HS-27A (cell line): ENCODE data around the gene GPR142.

Experiments used
- DNase-seq: peaks from one replicate; pipeline ENCODE4 v3.0.0-alpha.2; 2012; ENCODE audit warnings: low read depth, missing footprints

Gene GPR142, protein sequence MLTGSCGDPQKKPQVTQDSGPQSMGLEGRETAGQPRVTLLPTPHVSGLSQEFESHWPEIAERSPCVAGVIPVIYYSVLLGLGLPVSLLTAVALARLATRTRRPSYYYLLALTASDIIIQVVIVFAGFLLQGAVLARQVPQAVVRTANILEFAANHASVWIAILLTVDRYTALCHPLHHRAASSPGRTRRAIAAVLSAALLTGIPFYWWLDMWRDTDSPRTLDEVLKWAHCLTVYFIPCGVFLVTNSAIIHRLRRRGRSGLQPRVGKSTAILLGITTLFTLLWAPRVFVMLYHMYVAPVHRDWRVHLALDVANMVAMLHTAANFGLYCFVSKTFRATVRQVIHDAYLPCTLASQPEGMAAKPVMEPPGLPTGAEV

DNA sequence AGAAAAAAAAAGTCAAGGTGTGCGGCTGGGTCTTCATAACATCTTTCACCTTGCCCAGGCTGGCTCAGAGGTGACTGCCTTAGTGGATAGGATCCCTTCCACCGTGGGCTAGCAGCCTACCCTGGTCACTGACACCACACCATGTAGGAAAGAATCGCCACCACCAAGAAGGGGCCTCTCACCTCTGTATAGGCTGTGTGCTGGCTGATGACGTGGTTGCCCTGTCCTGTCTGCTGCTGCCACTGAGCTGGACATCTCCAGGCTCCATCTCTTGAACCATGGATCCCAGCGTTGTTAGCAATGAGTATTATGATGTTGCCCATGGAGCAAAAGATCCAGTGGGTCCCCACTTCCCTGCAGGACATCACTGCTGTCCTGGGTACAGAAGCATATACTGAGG is at the start of gene GPR142:
TSS of gene GPR142 (plus strand) at position 301 of the 400 bp plus-strand sequence. CDS start 2,035 bp downstream, outside the sequence.
- no peak for DNase-seq

DNA sequence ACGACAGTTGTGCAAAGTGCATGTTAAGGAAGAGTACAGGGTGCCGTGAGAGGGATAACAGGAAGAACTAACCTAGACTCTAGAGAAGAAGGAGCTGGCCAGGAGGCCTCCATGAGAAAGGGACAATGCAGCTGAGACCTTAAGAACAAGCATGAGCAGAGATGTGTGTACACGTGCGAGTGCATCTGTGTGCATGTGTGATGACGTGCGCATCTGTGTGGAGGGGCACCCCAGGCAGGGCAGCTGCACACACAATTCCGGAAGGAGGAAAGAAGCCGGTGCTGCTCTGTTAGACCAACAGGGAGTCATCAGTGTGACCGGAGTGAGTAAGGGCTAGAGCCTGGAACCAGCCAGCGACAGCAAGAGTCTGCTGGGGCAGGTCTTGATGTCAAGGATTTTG is 48.9 kb upstream of the GPR142 start:
- no peak for DNase-seq

DNA sequence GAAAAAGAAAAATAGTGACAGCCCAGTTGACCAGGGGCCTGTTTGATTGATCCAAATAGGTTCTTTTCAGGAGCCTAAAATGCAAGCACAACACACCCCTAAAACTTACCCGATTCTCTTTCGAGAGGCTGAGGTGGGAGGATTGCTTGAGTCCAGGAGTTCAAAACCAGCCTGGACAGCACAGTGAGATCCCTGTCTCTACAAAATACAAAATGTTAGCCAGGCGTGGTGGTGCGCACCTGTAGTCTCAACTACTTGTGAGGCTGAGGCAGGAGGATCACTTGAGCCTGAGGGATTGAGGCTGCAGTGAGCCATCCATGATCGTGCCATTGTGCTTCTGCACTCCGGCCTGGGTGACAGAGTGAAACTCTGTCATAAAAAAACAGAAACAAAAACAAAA is 42.8 kb upstream of the GPR142 start:
- DNase-seq: no peak

DNA sequence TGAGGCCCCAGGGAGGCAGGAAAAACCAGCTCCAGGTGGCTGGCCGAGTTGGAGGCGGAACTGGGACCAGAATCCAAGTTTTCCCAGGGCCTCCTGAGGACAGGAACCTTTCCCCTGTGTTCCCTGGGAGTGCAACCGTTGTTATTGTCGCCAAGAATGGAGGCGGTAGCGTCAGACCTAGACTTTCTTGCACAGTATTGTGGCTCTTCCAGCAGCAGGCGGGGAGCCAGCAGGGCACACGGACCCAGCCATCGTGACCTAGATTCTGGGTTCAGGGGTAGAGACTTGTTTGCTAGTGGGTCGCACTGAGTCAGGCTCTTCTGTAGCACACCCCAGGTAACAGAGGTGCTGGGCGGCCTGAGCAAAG is 41.9 kb upstream of the GPR142 start:
- DNase-seq: no peak

DNA sequence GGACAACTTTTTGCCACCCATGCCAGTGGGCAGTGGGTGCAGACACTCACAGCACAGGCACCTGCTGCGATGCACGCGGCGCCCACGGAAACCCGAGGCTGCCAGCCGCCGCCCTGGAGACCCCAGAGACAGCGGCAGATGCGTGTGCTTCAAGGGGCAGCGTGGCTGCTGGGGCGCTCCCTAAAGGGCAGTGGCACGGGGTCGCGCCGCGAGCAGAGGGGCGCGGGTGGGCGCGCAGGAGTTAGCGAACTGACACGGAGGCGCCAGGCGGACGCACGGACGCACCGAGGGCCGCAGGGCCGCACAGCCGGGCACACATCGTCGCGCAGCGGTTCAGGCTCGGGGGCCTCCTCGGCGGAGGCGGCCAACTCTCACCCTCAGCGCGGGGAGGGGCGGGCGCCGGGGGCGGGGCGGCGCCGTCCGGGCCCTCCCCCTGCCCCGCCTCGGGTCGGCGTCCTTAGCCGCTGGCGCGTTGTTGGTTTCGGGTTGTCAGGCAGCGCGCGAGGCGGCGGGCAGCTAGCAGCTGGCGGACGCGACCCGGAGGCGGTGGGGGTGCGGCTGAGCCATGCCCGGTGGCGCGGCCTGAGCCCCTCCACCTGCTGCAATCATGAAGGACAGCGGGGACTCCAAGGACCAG is 41.4 kb upstream of the GPR142 start, which contains the start of gene KIF19:
TSS of gene KIF19 (plus strand) at position 484 of the 637 bp plus-strand sequence. CDS start at position 608, 124 bp downstream.
- no peak for DNase-seq

DNA sequence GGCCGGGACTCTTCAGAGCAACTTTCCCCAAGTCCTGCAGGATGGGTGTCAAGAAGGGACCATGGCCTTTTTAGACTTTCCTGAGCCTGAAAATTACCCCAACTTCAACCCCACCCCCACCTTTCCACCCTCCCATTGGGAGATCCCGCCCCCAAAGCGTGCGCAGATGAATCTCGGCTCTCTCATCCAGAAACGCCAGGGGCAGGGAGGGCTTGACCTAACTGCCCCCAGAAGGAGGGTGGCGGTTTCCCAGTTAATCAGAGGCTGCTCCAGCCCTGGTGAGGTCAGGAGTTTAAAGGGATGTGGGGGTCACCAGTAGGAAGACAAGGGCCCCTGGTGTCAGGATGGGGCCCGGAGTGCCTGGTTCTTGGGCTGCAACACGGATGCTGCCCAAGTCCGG is 40.8 kb upstream of the GPR142 start:
- DNase-seq: no peak

DNA sequence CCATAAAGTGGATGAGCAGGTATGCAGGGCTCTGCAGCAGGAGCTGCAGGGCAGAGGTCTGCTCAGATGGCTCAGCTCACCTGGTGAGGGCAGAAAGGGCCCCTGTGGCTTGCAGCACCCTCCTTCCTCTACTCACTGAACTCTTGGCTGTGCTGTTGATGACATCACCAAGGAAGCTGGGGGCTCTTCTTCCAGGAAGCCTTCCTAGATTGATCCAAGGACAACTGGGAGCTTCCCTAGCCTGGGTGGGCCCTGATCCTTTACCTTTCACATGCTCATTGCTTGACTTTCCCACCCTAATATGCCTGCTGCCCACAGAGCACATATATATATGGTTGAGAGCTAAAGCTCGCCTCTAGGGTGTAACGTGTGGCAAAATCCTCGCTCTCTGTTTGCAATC is 38.8 kb upstream of the GPR142 start:
- no peak for DNase-seq

DNA sequence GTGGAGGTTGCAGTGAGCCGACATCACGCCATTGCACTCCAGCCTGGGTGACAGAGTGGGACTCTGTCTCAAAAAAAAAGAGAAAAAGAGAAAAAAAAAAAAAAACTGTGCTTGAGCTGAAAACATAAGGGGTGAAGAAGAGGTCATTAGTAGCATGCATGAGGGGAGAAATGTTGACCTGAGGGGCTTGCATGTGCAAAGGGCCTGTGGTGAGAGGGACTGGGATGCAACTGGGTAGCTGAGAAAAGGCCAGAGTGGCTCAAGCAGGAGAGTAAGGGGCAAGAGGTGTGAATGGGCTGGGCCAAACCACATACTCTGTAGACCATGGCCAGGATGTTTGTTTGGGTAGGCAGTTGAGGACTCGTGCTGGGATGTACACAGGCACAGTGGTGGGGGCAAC is 37.9 kb upstream of the GPR142 start:
- no peak for DNase-seq

DNA sequence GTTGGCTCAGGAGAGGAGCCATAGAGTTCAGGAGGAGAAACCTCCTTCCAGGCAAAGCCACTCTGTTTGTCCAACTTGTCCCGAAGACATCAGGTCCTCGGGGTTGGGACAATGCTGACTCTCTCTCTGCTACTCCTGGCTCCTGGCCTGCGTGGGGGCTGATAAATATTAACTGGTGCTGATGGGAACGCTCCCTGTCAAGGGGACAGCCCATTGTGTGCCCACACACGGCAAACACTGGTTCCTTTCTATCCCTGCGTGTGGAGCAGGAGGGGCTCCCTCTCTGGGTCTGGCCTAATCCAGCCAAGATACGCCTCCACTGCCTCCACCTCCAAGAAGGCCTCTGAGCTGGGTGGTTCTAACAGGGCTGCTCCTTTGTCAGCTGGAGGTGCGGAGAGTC is 36.9 kb upstream of the GPR142 start:
- no peak for DNase-seq

DNA sequence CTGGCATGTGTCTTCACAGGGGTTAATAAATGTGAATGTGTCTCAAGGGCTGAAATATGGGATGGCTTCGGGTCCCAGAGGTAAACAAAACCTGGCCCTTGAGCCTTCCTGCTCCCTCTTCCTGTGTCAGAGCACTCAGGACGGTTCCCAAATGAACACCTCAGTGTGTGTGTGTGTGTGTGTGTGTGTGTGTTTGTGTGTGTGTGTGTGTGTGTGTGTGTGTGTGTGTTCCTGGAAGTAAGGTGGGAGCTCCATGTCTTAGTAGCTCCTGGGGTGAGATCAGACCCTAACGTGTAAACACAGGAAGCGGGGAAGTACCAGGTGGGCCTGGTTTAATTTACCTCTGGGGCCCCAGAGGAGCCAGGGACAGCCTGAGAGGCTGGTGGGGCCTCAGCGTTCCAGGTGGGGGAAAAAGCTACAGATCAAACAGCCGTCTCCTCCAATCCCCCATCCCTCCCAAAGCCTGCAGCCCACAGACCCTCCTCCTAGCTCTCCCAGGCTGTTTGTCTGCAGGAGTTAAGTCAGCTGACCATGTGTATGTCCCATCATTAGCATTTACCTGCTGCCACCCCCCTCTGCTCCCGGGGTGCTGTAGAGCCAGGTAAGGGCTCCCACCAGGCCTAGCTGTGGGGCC is 35.2 kb upstream of the GPR142 start:
- DNase-seq: no peak

DNA sequence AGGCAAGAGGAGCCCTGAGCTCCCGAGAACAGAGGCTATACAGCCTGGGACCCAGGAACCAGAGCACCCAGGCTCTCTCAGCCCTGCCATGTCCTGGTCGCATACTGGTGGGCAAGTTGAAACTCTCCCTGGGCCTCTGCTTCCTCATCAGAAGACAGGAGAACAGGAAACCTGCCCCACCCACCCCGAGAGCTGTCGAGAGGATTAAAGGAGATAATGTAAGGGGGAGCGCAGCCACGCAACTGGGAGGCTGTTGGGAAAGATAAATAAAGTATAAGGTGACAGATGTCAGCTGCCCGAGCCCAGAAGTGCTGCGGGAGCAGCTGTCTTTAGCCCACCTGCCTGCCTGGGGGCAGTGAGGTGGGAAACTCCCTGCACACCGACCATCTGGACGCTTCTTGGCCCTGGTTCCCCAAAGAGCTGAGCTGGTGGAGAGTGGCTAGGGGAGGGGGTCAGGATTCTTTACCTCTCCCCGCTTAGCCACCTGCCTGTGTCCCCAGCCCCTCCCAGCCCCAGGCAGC is 34.5 kb upstream of the GPR142 start:
- no peak for DNase-seq

DNA sequence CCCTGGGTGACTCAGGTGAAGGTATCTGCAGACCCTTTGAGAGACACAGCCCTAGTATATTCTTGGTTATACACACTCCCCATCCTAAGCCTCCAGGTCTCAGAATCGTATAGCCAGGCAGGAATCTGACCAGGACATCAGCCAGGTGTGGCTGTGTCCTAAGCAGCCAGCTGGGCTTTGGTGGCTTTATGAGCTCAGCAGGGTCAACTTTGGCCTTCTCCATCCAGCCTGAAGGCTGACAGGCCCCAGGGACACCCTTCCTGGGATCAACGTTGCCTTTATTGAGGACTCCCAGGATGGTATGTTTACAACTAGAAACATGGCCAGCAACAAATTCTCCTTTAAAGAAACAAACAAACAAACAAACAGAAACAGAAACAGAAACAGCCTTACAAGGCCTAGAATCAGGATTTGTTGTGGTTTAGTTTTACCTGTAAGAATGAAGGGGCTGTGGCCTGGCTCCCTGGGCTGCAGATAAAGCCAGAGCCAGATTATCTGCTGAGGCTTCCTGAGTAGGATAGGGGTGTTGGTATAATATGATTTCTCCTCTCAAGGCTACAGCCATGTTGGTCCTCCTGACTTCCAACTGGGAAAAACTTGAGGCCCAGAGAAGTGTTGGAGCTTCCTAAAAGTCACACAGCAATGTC is 32.8 kb upstream of the GPR142 start:
- no peak for DNase-seq

DNA sequence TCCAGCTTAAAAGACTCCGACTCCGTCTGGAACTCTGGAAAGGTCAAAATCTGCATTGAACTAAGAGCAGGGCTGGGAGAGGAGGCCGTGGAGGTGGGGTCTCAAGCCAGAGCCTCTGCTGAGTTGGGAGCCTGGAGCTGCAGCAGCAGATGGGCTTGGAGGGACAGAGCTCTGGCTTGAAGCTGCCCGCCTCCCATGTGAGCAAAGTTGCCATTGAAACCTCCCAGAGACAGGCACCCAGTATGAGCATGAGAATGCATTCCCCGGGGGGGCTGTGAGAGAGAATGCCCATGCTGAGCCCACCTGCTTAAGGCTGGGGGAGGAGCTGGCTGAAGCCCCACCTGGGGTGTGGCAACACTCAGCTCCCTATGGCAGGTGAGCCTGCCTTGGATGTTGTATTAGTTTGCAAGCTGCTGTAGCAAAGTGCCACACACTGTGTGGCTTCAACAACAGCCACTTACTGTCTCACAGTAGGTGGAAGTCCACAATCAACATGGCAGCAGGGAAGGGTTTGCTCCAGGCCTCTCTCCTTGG is 31.7 kb upstream of the GPR142 start:
- DNase-seq: no peak

DNA sequence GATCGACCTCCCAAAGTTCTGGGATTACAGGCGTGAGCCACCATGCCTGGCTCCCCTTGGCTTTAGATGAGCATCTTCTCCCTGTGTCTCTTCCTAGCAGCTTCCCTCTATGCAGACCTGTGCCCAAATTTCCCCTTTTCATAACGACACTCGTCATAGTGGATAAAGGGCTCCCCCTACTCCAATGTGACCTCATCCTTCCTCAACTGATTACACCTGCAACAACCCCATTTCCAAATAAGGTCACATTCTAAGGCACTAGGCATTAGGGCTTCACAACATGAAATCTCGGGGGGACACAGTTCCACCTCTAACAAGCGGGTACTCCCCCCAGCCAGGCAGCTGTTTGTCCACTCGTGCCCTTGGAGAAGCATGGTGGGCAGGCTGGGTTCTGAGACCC is 31.0 kb upstream of the GPR142 start:
- DNase-seq: no peak

DNA sequence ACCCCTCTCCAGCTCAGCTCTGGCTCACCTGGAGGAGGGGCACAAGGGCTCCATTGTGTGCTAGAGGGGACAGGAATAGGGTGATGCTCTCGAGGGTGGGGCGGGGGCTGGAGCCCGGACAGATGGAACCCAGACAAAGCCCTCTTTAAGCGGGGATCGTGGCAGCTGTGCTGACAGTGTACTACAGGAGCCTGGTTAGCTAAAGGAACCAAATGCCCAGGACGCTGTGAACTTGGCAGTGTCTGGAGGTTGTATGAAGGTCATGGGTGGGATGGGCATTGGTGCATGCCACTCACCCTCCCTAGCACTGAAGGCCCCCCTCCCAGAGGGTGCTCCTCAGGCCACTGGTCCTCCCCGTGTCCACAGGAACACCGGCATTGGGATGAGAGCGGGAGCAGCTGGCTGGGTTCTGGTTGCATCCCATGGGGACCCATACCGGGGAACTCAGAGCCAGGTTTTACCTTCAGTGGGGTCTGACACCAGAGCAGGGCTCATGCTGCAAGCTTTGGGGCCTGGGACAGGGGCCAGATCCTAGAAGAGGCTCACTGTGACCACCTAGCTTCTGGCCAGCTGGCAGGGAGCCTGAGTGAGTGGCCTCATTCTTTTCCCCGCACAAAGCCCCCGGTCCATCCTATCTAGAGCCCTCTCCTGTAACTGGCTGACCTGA is 29.3 kb upstream of the GPR142 start:
- no peak for DNase-seq

DNA sequence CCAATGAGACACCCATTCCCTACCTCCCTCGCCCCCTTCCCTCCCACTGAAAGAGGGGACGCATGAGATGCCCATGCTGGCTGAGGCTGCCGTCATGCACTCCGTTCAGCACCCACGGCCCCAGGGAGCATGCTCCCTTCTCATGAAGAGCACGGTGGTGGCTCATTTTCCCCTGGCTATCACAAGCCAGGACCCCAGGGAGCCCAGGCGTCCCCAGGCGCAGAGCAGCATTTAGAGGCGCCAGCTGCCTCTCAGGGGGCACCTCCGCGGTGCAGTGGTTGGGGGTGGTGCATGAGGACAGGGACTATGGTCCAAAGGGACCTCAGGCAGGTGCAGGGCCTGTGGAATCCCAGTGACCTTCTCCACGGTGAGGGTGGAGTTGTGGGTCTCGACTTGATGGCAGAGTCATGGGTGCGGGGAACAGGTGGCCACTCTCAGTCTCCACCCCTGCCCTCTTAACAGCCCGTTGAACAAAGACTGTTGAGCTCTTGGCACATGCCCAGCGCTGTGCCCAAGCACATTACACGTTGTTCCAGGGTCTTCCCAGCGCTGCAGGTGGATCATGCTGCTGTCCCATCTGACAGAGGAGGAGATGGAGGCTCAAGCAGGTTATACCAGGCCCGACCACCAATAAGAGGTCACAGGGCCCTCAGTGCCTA is 27.6 kb upstream of the GPR142 start:
- no peak for DNase-seq

DNA sequence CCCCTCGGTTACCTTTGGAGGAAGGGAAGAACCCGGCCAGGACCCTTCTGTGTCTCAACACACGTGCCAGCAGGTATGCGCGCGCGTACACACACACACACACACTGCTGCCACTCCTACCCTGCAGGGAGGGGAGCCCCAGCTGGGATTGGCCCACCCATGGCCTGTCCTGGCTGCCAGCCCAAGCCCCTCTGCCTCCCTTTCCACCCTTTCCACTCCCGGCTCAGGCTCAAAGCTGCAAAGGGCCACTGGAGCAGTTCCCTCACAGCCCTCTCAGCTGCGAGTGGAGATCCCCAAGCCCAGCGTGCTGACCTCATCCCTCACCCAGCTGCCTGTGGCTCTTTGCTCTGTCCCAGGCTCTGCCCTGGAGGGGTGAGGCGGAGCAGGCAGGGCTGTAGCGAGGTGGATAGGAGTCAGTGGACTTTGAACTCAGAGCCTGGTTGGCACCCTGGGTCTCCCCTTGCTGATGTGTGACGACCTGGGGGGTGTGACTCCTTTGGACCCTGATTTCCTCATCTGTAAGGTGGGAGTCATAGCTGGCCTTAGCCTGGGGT is 26.8 kb upstream of the GPR142 start:
- no peak for DNase-seq

DNA sequence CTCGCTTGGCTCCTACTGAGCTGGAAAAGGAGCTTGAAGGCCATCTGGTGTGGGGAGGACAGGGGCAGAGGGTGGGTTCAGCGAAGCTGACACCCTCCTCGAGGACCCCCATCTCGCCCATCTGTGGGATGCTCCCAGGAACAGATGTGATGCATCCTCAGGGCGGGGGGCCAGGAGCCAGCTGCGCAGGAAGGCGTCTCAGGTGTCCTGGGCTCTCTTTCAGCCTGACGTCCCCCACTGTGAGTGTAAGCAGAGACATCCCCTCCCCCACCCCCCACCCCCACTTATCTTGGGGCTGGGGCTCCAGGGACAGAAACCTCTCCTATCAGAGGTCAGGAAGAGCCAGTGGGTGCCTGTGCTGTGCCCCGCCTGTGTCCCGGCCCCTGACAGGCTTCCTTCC is 25.1 kb upstream of the GPR142 start:
- DNase-seq: no peak

DNA sequence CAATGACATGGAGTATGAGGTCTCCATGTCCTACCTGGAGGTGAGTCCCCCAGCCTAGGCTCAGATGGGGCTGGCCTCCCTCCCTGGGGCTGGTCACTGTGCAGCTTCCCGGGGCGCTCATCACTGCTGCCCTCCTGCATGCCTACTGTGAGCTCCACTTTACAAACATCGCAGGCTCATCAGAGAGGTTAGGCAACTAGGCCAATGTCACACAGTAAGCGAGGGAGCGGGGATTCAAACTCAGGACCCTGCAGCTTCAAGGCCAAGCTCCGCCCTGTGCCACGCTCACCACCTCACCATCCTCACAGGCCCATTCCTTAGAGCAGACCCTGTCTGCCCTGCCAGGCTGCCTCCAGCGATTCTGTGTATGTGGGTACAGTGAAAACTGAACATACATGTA is 24.2 kb upstream of the GPR142 start:
- DNase-seq: no peak

DNA sequence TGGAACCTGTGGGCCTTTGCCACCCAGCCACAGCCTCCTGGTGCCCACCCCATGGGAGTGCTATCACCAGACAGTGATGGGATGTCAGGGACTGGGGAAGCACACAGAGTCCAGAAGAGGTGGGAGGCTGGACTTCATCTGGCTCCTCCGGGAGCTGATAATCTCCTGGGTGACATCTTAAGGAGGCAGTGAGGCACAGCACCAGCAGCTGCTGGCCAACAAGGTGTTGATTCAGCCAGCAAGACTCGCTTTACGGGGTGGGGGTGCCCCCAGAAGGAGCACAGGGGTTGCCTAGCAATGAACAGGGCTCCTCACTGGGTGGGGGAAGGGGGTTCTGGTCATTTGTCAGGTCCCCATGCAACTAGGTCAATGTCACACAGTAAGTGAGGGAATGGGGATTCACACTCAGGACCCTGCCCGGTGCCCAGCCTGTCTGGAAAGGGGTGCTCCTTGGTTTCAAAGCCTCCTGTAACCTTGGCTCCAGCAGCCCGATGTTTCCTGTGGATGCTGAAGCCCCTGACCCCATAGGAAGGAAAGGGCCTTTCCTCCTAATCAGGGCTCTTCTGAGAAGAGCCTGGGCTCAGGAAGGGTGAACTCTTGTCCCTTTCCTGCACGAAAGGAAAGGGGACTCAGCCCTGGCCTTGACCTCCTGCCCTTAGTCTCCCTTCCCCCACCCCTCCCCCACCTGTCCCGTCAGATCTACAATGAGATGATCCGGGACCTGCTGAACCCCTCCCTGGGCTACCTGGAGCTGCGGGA is 23.6 kb upstream of the GPR142 start:
- DNase-seq: no peak
